Measurements from ENCODE around the gene WDR59.

WDR59 gene

GRCh38 chr16:75025761-75026160, 40.8 kb upstream of the WDR59 start:
- H3K4me3 ChIP-seq (ENCODE audit: low read depth, low read length) = no peak overlapping the region
- DNase-seq (ENCODE audit: low read depth) = no peak
- TF ChIP-seq CTCF (IDR thresholded peaks at IDR 0.05; ENCODE audit: insufficient read depth, low read depth, low read length, missing control alignments) = no peak

- DNase-seq (ENCODE audit: low read depth) = no peak
- no peak for TF ChIP-seq CTCF (IDR thresholded peaks at IDR 0.05; ENCODE audit: insufficient read depth, low read depth, low read length, missing control alignments)
- H3K4me3 ChIP-seq (ENCODE audit: low read depth, low read length) = no peak overlapping the region
Measured at GRCh38 chr16:75024594-75024993, 39.7 kb upstream of the WDR59 start.

DNA sequence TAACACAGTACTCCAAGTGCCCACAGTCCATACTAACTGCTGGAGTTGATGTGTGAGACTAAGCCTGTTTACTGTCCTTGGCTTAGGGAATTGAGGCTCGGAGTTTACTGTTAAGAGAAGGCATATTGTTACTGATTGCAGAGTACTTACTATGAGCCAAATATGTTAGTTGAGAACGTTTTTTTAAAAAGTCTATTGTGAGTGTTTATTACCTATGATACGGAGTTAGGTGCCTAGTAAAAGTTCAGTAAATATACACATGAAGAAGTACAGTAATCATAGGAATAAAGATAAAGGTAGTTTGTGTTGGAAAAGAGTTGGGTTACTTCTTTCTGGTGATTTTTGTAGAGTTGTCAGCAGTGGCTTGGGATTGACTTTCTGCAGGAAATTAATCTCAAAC, 39.3 kb upstream of the WDR59 start:
- H3K4me3 ChIP-seq (ENCODE audit: low read depth, low read length) = no peak overlapping the region
- DNase-seq (ENCODE audit: low read depth) = no peak
- TF ChIP-seq CTCF (IDR thresholded peaks at IDR 0.05; ENCODE audit: insufficient read depth, low read depth, low read length, missing control alignments) = no peak

DNA sequence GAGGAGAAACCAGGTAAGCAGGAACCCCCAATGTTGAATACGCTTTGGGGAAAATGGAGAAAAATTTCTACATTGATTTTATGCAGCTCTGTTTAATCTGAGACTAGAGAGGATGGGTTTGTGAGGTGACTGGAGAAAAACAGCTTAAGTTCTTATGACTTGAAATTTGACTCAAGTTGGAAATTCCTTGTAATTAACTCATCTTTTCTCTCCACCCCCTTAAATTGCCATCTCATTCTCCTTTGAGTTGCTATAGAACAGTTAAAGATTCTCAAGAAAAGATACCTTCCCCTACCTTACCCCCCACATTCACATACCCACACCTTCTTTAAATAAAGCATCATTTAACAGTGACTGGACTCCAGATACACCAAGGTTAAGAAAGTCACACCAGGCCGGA, 38.1 kb upstream of the WDR59 start:
- H3K4me3 ChIP-seq (ENCODE audit: low read depth, low read length) = no peak overlapping the region
- TF ChIP-seq CTCF (IDR thresholded peaks at IDR 0.05; ENCODE audit: insufficient read depth, low read depth, low read length, missing control alignments) = no peak
- DNase-seq (ENCODE audit: low read depth) = no peak

- no peak overlapping the region for H3K4me3 ChIP-seq (ENCODE audit: low read depth, low read length)
- TF ChIP-seq CTCF (IDR thresholded peaks at IDR 0.05; ENCODE audit: insufficient read depth, low read depth, low read length, missing control alignments) = no peak
- no peak for DNase-seq (ENCODE audit: low read depth)
Measured at GRCh38 chr16:75022567-75022966, 37.6 kb upstream of the WDR59 start.

DNA sequence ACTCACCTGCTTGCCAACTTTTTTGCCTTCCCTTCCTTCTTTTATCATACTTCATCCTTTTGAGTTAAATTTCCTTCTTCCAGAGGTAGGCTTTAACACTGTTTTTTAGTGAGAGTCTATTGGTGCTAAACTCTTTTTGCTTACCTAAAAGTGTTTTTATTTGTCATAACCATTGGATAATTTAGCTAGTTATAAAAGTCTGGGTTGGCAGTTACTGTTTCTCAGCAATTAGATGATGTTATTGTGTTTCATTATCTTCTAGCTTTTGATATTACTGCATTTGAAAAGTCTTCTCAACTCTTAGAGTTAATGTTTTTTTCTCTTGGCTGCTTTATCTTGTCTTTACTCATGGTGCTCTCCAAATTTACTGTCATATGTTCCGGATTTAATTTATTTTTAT, 36.5 kb upstream of the WDR59 start:
- no peak for DNase-seq (ENCODE audit: low read depth)
- no peak for TF ChIP-seq CTCF (IDR thresholded peaks at IDR 0.05; ENCODE audit: insufficient read depth, low read depth, low read length, missing control alignments)
- no peak overlapping the region for H3K4me3 ChIP-seq (ENCODE audit: low read depth, low read length)

GRCh38 chr16:75019586-75019985, 34.7 kb upstream of the WDR59 start:
- DNase-seq (ENCODE audit: low read depth) = no peak
- no peak overlapping the region for H3K4me3 ChIP-seq (ENCODE audit: low read depth, low read length)
- TF ChIP-seq CTCF (IDR thresholded peaks at IDR 0.05; ENCODE audit: insufficient read depth, low read depth, low read length, missing control alignments) = no peak
